Breast epithelium (tissue), 3 donors: ENCODE measurements around the gene POLA1.

Experiments
- POLR2A ChIP-seq: fragments of 450-650 bp; IDR thresholded peaks from one replicate; pipeline ENCODE4 v1.6.1; 2016; ENCODE audit warnings: antibody characterized with exemption, mild to moderate bottlenecking, moderate library complexity
- TF ChIP-seq, protein P1 (sequence below), 3 donors: fragments of 450-650 bp; IDR thresholded peaks; one replicate each; pipeline ENCODE4 v1.5.1; 2016 to 2017; ENCODE audit warnings: antibody characterized with exemption in 3 of 3, mild to moderate bottlenecking in 3 of 3, moderate library complexity in 3 of 3

DNA sequence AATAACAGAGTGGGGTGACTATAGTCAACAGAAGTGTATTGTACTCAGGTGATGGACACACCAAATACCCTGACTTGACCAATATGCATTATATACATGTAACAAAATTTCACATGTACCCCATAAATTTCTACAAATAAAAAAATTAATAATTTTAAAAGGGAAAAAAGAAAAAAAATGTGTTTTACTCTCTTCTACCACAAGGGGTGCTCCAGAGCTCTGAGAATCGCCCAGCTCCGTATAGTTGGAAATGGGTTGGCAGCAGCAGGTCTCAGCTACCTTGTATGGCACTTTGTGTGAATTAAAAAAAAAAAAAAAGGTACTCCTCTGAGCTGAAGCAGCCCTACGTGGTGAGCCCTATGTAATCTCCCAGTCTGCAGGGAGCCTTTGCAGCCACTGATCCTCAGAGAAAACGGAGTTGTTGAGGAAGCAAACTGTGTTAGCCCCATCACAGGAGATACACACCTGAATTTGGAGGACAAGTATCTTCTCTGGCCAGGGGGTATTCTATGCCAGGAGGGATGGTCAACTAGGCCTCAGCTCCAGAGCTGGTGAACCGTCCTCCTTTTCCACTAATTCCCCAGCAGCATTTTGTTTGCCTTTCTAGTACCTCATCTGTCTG is 17.2 kb upstream of the POLA1 start:
- TF ChIP-seq, protein P1, sequence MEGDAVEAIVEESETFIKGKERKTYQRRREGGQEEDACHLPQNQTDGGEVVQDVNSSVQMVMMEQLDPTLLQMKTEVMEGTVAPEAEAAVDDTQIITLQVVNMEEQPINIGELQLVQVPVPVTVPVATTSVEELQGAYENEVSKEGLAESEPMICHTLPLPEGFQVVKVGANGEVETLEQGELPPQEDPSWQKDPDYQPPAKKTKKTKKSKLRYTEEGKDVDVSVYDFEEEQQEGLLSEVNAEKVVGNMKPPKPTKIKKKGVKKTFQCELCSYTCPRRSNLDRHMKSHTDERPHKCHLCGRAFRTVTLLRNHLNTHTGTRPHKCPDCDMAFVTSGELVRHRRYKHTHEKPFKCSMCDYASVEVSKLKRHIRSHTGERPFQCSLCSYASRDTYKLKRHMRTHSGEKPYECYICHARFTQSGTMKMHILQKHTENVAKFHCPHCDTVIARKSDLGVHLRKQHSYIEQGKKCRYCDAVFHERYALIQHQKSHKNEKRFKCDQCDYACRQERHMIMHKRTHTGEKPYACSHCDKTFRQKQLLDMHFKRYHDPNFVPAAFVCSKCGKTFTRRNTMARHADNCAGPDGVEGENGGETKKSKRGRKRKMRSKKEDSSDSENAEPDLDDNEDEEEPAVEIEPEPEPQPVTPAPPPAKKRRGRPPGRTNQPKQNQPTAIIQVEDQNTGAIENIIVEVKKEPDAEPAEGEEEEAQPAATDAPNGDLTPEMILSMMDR (IDR thresholded peaks at IDR 0.05): no peak
- TF ChIP-seq POLR2A: no peak
